Putamen (tissue), 1 donor: ENCODE measurements around the gene TMC6.

Experiments
- DNase-seq: peaks from one replicate; pipeline ENCODE4 v3.0.0-alpha.2; 2016; ENCODE audit warnings: low spot score

TMC6 gene

DNA sequence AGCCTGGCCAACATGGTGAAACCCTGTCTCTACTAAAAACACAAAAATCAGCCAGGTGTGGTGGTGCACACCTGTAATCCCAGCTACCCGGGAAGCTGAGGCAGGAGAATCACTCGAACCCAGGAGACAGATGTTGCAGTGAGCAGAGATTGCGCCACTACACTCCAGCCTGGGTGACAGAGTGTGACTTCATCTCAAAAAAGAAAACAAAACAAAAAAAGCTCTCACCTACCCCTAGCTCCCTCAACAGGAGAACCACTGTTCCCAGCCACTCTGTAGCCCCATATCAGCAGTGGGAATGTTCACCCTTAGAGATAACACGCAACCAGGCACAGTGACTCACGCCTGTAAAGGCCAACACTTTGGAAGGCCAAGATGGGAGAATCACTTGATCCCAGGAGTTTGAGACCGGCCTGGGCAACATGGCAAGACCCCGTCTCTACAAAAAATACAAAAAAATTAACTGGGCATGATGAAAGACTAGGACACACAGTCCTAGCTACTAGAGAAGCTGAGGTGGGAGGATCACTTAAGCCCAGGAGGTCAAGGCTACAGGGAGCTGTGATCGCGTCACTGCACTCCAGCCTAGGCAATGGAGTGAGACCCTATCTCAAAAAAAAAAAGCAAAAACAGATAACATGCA is 7.4 kb upstream of the TMC6 start:
- no peak for DNase-seq

DNA sequence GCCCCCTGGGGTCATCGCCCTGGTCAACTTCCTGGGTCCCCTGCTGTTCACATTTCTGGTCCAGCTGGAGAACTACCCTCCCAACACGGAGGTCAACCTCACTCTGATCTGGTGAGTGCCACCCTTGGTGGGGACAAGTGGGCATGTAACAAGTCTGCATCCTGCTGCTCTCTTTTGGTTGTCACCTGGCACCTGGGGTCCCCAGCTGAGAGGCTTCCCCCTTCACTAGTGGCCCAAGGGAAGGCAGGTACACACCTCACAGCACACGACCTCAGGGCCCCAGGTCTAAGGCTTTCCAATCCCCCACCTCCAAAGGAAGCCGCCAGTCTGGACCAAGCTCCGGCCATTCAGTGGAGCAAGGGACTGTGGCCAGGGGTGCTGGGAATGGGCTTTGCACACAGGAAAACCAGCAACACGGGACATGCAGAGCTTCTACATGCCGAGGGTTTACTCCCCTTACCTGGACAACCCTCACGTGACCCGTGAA is 6.4 kb upstream of the TMC6 start:
- no peak for DNase-seq

DNA sequence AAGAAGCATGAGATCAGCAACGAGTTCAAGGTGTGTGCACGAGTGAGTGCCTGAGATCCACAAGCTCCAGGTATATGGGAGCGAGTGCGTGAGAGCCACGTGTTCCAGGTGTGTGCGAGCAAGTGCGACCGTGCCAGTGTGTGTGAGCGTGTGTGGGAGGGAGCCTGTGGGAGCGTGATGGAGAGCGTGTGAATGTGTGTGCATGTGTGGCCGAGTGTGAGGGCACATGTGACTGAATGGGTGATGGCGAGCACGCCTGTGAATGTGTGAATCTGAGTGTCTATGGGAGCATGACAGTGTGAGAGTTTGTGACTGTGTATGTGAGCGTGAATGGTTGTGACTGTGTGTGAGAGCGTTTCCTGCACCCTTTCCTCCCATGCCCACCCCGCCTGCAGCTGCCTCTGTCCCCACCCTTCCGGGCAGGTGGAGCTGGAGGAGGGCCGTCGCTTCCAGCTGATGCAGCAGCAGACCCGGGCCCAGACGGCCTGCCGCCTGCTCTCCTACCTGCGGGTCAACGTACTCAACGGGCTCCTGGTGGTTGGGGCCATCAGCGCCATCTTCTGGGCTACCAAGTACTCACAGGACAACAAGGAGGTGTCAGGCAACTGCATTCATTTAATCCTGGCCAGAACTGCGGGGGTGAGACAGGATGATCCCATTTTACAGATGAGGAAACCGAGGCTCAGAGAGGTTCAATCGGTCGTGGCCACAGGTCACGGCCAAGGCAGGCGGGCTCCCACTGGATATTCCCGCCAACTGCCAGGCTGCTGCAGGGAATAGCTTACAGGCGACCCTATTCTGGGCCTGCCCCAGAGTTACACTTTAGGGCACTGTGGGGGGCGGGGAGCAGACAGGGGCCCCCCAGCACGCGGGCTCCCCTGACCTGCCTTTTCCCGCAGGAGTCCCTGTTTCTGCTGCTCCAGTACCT is 5.7 kb upstream of the TMC6 start:
- DNase-seq: no peak

DNA sequence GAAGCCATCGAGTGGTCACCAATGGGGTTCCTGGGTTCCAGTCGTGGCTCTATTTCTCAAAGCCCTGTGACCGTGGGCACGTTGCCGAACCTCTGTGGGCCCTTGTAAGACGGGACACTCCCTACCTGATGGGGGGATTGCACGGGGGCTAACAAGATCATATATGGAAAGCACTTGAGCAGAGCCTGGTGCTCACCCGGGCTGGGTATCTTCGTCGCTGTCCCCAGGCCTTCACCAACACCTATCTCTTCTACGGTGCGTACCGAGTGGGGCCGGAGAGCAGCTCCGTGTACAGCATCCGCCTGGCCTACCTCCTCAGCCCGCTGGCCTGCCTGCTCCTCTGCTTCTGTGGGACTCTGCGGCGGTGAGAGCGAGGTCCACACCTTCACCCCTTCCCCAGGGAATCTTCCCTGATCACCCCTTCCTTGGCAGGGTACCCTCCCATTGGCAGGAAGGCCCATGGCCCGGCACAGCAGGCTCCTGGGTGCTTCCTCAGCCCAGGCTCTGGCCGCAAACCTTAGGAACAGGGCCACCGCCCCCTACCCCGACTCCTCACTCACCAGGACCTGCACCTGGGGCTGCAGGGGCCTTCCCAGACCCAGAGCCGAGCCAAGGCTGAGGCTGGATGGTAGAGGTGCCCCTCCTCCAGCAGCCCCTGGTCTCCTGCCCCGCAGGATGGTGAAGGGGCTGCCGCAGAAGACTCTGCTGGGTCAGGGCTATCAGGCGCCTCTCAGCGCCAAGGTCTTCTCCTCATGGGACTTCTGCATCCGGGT is 4.8 kb upstream of the TMC6 start:
- no peak for DNase-seq

DNA sequence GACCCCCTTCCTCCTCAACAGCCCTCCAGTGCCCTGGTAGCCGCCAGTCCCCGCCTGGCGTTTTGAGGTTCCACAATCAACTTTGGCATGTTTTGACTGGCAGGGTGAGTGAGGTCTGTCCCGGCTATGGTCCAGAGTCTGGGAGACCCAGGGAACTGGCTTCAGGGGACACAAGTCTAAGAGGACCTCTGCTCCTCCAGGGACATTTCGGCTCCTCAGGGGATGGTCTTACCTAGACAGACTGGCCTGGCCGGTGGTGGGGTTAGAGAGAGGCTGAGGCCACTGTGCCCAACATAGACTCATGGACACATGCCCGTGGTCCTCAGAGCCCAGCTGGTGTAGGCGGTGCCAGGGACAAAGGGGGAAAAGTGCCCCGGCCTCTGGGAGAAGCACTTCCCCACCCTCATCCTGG is 4.2 kb upstream of the TMC6 start:
- DNase-seq: no peak

DNA sequence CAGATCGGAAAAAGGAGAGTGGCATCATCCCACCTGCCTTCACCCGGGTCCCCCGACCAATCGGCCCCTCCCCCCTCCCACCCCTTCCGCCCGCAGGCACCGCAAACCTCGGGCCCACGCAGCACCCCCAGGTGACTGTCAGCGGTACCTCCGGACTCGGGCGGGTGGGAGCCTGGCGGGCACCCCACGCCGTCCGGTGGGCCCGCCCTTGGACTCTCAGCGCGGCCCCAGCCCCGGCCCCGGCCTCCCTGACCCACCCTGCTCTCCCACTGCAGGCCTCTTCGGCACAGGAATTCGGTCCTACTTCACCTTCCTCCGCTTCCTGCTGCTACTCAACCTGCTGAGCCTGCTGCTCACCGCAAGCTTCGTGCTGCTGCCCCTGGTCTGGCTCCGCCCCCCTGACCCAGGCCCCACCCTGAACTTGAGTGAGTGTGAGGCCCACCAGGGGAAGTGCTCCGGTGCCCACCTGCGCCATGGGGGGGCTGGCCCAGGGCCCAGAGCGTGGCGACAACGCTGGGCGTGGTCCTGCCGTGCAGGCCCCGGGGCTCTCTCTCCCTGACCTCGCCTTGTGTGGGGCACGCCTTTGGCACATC is 3.6 kb upstream of the TMC6 start:
- no peak for DNase-seq

DNA sequence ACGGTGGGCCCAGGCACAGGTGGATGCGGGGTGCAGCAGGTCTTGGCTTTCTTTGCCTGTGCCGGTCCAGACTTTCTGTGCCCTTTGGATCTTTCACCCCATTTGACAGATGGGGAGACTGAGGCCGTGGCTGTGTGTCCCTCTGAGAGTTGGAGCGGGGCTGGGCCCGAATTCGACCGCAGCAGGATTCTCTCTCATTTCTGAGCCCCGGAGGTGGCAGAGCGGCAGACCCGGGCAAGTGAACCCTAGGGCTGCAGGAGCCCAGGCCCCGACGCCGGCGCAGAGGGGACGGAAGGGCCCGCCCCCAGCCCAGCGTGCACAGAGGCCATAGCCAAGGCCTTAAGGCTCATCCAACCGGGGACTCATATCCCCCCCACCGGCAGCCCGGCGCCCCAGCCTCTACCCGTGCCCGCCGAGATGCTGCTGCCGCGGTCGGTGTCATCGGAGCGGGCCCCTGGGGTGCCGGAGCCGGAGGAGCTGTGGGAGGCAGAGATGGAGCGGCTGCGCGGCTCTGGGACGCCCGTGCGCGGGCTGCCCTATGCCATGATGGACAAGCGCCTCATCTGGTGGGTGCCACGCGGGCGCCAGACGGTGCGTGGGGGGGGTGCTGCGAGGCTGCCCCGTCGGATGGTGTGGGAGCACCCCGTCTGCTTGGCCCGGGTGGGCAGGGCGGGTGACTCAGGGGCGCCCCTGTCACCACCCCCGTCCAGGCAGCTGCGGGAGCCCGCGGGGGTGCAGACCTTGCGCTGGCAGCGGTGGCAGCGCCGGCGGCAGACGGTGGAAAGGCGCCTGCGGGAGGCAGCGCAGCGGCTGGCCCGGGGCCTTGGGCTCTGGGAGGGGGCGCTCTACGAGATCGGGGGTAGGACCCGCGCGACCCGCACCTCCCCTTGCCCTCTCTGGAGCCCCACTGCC is 2.9 kb upstream of the TMC6 start:
- DNase-seq: no peak

DNA sequence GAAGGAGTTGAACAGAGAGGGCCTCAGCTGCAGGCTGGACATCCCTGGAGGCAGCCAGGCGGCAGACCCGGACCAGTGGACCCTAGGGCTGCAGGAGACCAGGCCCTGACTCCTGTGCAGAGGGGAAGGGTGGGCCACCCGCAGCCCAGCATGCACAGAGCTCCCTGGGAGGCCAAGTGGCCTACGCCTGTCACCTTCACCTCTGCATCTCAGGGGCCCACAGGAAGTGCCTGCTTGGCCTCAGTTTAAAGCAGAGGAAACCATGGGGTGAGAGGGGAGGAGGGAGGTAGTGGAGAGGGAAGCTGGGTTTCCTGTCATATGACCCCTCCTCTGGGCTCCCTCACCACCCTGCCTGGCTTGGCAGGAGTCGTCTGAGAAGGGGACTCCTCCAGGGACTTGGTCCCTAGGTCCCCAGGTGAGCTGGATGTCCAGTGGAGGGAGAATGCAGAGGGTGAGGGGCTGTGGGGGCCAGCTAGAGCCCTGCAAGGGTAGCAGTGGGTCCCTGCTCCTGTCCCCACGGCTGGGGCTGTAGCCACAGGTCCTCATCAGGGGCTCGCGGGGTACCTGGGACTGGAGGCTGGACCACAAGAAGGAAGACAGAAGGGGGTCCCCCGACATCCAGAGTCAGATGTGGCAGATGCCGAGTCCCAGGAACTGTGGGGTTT is 2.0 kb upstream of the TMC6 start, which contains the start of gene TMC8:
Gene TMC8, plus strand, starts transcription at position 335 of the 665 bp plus-strand sequence. CDS start 818 bp downstream, outside the sequence.
- DNase-seq: no peak

DNA sequence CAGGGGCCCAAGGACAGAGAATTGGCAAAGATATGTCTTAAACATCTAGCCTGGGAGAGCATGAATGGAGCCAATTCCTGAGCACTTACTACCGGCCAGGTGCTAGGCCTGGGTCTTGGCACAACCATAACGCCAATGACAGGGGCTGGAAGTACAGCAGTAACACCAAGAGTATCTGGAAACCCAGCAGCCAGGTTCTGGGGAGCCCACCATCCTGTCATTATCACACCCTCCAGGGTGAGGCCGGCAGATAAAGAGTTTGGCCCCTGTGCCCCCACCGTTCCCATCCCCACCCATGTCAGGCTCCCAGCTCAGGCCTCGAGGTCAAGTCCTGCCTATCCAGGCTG is 1.5 kb upstream of the TMC6 start:
- no peak for DNase-seq

DNA sequence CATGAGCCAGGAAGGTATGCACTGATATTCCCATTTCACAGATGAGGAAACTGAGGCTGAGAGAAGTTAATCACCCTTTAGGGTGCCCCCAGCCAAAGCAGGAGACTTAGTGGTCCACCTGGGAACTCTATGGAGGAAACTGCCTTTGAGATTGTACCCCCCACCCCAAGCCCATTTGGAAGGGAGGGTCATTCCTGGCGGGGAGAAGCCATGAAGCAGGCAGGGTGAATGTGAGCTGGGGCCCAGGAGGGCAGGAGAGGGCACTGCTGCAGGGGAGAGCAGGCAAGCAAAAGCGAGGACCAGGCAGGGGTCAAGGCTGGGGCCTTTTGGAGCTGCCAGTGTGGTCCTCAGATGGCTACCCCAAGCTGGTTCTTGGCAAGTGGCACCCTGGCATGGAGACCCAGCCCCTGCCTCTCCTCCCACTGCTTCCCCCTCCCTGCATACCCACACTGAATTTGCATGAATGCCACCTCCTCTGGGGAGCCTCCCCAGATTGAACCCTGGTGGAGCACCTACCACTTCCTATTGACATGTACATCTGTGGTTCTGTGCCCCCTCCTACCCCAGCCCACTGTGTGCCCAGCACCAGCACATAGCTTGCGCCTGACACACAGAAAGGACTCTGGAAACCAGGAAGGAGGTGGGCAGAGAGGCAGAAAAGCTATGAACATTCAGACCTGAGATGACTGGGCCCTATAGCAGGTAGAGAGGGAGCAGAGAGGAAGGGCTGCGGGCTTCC is 965 bp upstream of the TMC6 start:
- no peak for DNase-seq

DNA sequence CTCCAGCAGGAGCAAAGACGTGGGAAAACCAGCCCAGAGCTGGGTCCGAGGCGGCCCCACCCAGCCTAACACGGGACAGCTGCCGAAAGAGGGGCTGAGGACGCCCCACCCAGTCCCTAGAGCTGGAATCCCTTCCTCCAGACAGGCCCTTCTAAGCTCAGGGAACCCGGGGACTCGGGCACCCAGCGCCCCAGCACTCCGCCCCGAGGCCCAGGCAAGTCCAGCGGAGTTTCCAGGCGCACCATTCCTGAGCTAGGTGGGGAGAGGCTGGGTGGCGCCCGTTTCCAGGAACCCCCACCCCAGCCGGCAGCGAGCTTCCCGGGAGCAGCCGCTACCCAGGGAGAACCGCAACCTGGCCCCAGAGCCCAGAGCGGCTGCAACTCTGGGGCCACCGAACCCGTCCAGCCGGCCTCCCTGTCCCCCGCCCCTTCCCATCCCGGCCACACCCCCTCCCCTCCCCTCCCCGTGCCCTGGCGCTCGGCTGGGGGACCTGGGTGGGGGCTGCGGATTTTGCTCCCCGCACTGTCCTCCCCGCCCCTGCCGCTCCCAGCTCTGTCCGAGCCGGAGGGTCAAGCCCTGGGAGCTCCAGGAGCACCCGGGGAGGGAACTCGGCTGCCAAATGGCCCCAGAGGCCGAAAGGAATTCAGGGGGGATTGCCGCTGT is 536 bp downstream of the TMC6 start:
- peak; percentile 57 for DNase-seq

DNA sequence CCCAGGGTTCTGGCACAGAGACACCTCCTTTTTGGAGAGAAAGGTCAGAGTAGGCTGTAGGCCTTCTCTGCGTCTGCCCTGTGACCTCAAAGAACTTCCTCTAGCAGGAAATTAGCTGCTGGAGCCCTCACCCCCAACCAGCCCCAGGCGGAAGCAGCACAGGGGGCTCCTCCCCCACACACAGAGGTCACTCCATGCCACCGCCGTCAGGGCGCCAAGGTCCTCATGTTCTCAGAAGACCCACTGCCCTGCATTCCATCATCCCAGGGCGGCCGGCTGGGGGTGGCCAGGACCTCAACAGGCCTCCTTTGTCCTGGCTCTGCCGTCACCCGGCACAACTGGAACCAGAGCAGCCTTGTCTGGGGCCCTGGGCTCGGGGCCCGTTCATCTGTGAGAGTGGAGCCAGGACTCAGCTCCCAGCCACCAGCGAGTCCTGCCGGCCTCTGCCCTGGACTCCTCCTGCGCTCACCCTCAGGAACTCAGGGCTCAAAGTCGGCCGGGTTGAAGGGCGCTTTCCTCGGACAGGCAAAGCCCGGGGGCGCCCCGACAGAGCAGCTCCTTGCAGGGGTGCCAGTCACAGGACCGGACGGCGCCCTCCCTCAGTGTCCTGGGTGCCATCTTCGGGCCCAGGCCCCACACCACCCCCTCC is 1.2 kb downstream of the TMC6 start:
- DNase-seq: peak; percentile 95

DNA sequence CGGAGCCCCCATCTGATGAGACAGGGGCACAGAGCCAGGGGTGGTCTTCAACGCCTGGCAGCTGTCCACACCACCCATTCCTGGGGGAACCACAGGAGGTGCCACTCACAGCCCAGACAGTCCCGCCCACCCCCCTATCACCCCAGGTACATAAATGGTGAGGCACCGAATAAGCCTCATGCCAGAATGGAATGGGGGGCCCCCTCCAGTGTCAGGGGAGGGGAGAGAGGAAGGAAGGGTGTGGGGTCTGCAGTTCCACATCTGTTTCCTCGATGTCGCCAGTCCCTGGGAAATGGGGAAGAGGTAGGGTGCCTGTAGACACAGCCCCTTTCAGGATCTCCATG is 1.7 kb downstream of the TMC6 start:
- DNase-seq: no peak

DNA sequence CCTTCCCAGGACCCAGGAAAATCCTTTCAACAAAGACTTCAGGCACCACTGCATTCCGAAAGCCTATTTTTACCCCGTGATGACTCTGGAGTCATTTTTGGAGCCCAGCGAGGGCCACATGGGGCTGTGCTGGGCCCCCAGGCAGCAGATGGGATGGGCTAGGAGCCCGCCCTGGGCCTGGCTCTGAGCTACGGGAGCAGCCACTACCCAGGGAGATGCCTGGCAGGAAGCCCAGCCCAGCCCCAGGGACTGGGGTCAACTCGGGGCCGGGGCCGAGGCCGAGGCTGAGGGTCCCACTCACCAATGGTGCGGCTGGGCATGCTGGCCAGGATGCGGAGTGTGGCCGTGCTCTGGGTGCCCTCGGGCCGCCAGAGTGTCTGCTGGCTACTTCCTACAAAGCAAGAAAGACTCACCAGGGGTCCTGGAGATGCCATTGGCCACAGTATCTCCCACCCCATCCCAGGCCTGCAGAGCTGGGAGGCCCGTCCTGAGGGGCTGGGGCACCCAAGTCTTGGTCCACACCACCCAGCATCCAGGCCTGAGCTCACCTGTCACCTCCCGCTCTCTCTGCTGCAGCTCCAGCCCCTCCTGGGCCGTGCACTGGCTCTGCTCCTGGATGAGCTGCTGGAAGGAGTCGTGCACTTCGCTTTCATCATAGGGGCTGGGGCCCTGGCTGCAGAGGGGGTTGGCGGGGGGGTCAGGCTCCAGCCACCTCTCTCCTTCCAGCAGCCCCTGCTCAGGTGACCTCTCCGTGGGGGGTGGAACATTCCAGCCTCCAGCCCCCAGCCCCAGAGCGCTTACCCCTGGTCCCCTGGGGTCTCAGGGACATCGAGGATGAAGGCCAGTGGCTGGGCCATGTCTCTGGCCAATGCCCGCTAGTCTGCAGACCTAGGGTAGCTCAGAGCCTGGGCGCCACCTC is 2.3 kb downstream of the TMC6 start:
- DNase-seq: no peak

DNA sequence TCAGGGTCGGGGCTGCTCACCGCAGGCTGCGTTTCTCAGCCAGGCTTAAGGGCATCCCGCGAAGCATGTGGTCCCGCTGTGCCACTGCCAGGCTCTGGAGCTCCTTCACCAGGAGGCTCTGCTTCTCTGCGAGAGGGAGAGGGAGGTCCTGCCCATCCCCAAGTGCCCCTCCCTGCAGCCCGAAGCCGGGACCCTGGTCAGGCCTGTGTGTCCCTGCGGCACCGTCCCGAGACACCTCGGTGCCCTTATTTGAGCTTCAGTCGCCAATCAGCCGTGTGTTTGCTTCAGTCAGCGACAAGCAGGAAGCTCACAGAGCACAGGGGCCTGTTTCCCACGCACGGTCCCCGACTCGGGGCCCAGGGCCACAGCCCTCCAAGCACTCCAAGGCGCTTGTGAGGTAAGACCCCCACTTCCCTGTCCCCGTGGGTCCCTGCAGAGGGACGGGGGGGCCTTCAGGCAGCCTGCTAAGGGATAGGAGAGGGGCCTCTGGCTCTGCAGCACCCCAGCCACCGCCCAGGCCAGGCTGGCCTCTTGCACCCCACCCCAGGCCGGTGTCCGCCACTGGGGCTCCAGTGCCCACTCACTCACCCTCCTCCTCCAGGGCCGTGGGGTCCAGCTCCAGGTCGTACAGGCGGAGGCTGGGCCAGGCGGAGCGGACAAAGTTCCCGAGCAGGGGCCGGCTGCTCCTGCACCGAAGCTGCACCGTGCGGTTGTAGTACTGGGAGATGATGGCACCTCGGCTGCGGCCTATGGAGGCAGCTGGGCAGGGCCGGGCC is 3.2 kb downstream of the TMC6 start:
- DNase-seq: no peak

DNA sequence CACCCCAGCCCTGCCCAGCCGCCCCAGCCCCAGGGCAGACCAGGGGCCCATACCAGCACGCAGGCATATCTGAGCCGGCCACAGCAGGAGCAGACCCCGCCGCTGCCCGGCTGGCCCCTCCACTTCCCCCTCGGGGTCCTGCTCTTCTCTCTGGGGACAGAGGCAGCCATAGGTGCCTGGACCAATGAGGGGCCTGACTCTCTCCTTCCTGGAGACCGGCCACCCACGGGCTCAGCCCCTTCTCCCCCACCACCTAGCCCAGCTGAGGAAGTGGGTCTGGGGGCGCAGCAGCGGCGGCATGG is 3.8 kb downstream of the TMC6 start:
- DNase-seq: no peak
